VCaP (cell line): ENCODE measurements around the gene CDC25B.
A peak's percentile ranks its signal among the peaks of the same experiment; 100 is the strongest.
"Not testable (repeated sequence)": the region's sequence is repeated elsewhere in the genome, so short reads cannot be mapped to it uniquely, and the experiment has no call there.

Experiments used
- H3K27ac ChIP-seq: fragments of 450-650 bp; 2 replicates; pipeline ENCODE4 v1.5.1; 2017
- TF ChIP-seq, protein P1 (sequence below): fragments of 450-650 bp; conservative IDR thresholded peaks from 2 replicates; pipeline ENCODE4 v1.5.1; 2017; ENCODE audit warnings: mild to moderate bottlenecking, moderate library complexity

CDC25B gene

DNA sequence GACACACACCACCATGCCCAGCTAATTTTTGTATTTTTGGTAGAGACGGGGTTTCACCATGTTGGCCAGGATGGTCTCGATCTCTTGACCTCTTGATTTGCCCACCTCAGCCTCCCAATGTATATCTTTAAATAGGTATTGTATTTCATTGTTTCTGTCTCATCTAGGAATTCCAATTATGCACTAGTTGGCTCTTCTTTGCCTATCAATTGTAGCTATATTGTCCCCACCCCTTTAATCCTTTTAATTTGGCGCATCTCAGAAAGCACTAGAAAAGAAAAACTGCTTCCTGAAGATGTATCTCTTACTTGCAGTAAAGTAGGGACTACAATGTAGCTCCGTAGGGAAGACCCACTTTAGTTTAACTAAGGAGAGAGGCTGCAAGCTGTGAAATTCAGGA is 40.0 kb downstream of the CDC25B start:
- H3K27ac ChIP-seq: no peak overlapping the region
- TF ChIP-seq, protein P1, sequence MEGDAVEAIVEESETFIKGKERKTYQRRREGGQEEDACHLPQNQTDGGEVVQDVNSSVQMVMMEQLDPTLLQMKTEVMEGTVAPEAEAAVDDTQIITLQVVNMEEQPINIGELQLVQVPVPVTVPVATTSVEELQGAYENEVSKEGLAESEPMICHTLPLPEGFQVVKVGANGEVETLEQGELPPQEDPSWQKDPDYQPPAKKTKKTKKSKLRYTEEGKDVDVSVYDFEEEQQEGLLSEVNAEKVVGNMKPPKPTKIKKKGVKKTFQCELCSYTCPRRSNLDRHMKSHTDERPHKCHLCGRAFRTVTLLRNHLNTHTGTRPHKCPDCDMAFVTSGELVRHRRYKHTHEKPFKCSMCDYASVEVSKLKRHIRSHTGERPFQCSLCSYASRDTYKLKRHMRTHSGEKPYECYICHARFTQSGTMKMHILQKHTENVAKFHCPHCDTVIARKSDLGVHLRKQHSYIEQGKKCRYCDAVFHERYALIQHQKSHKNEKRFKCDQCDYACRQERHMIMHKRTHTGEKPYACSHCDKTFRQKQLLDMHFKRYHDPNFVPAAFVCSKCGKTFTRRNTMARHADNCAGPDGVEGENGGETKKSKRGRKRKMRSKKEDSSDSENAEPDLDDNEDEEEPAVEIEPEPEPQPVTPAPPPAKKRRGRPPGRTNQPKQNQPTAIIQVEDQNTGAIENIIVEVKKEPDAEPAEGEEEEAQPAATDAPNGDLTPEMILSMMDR: no peak

DNA sequence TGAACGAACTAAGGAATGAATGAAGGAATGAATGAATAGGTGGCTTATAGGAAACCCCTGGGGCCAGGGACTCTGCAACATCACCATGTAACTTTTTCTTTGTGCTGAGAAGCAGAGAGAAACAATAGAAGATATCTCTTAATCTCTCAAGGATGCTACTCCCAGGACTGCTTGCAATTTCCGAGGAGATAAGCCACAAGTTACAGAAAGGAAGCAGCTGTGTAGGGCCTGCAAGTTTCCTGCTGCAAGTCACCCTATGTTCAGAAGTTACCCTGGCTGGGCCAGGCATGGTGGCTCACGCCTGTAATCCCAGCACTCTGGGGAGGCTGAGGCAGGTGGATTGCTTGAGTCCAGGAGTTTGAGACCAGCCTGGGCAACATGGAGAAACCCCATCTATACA is 43.2 kb downstream of the CDC25B start:
- TF ChIP-seq, protein P1: no peak
- H3K27ac ChIP-seq: no peak overlapping the region

DNA sequence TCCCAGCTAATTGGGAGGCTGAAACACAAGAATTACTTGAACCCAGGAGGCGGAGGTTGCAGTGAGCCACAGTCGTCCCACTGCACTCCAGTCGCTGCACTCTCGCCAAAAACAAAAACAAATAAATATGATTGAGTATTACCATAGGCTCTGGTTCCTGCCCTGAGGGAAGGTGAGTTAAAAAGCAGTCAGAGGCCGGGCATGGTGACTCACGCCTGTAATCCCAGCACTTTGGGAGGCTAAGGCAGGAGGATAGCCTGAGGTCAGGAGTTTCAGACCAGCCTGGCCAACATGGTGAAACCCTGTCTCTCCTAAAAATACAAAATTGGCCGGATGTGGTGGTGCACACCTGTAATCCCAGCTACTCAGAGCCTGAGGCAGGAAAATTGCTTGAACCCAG is 44.1 kb downstream of the CDC25B start:
- H3K27ac ChIP-seq: not testable (repeated sequence)

DNA sequence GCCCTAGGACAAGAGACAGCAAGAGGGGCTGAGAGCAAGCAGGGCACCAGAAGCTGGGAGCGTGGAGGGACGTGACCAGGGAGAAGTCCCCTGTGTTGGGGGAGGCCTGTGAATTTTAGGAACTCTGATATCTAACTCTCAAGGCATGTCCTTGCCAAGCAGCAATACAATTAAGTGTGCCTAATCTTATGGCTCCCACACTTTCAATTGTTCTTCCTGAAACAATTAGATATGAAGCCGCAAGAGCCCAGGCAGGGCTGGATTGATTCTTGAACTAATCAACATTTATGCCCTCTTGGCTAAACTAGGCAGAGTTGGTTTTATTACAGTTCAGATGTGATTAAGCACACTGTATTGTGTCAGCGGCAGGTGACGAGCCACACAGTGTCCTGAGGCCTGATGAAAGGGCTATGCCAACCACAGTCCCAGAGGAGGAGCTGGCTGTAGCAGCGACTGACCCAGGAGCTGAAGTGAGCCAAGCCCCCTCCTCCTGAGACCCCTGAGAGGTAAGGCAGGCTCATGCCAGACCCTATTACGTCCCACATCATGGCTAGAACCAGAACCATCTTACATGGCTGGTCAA is 46.3 kb downstream of the CDC25B start:
- no peak overlapping the region for H3K27ac ChIP-seq
- TF ChIP-seq, protein P1: no peak

DNA sequence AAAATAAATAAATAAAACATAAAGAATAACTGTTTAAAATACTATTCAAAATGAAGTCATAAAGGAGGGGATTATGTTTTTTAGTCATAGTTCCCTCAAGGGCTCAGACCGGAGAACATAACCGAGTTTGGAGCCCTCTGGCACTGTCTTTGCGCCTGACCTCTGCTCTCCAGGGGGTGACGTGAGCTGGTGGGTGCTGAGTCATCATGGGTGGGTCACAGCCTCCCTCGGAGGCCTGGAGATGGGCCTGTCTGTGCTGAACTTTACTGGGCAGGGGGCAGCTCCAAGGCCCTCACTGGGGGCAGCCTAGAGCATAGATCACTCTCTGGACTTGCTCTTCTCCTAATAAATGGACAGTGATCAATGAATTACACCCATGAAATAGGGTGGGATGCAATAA is 47.4 kb downstream of the CDC25B start:
- no peak overlapping the region for H3K27ac ChIP-seq
- TF ChIP-seq, protein P1: no peak

DNA sequence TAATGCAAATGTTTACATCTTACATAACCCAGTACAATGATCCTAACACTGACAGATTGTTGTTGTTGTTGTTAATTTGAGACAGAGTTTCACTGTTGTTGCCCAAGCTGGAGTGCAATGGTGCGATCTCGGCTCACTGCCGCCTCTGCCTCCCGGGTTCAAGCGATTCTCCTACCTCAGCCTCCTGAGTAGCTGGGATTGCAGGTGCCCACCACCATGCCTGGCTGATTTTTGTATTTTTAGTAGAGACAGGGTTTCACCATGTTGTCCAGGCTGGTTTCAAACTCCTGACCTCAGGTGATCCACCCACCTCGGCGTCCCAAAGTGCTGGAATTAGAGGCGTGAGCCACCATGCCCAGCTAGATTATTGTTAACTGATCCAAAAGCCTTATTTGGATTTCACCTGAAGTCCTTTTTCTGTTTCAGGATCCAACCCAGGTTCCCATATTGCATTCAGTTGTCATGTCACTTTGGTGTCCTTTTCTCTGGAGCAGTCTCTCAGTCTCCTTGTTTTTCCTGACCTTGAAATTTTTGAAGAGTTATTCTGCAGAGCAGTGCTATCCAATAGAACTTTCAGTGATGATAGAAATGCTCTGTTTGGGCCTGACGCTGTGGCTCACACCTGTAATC is 48.0 kb downstream of the CDC25B start:
- H3K27ac ChIP-seq: not testable (repeated sequence)

DNA sequence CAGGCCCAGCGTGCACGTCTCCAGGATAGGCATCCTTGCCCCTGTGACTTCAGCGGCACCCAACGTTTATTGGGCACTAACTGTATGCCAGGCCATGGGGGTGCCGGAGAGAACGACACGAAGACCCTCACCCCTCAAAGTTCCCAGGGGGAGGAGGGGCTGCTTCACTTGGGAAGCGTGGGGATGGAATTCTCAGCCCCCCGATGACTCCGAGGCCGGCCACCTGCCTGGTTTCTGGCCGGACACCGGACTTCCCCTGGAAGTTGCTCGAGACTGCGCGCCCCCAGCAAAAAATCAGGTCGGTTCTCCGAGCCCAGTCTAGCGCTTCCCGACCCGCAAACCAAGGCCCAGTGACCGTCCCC is 50.2 kb downstream of the CDC25B start:
- peak overlapping the region; percentile 93 for H3K27ac ChIP-seq
- TF ChIP-seq, protein P1: no peak

DNA sequence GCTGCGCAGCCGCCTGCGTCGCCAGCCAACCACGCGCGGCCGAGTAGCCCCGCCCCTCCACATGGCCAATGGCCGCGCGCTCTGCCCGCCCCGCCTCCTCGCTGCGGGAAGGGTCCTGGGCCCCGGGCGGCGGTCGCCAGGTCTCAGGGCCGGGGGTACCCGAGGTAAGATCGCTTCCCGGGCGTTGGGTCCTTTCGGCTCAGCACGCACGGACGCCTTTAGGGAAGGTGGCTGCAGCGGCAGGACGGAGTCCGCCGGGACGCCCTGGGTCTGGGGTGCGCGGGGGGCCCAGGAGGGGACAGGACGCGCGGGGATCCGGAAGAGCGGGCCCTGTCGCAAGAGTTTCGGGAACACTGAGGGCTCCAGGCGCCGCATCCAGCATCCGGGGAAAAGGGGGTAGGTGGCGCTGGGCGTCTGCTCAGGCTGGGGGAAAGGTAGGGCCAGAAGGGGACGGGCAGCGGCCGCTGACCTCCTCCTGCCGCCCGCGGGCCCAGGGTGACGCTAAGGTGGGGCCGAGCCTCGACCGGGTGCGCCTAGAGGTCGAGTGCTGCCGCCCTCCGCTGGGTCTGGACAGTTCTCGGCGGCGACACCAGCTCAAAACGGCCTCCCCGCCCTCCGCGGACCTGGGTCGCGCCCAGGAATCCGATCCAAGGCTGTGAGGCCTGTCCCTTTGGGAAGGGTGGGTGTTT is 50.8 kb downstream of the CDC25B start, which contains the start of gene MAVS:
MAVS (plus strand) TSS at position 95 of the 689 bp plus-strand sequence. CDS start 7,791 bp downstream, outside the sequence.
- peak within 1 kb of the TSS; percentile 93 for H3K27ac ChIP-seq
- TF ChIP-seq, protein P1: no peak; the same call in 1 of the 2 replicates
